Measurements from ENCODE around the gene CTRB1.
A peak's percentile ranks its signal among the peaks of the same experiment; 100 is the strongest.
"Not testable (repeated sequence)": the region's sequence is repeated elsewhere in the genome, so short reads cannot be mapped to it uniquely, and the experiment has no call there.

The CTRB1 gene

DNA sequence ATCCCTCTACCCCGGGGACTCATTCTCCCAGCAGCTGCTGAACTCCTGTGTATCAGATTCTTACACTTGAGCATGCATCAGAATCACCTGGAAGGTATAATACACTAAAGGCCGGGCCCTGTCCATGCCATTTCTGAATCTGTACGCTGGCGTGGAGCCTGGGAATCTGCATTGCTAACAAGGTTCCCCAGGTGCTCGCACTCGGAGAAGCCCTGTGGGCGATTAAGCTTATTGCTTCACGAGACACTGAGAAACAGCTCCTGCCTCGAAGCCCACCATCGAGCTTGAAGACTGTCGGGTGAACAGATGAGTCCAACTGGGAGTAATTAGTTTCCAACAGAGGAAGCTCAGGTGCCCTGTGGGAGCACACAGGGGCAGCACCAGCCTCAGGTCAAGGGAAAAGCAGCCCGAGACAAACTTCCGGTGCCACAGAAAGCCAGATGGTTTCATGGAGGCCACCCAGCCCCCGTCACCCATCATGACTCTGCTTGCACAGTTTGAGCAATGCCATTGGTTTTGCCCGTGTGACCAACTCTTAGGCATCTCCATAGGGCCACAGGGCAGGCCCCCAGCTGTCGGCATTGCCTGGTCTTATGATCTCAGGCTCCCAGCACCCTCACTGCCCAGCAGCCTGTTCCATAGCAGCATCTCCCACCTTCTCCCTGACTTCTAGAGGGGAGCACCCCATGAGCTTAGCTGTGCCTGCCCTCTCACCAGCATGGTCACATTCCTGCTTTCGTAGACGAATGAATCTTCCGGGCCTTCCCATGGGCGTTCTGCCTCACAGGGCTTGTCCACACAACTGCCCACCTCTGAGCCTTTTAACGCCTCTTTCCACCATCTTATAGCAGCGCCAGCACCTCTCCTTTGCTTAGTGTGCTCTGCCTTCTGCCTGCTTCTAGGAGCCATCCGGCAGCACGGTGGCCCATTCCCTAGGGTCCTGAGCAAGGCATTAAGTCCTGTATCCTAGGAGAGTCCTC lies 22.7 kb upstream of the CTRB1 start:
- H3K36me3 Mint-ChIP-seq = no peaks in the 10 kb centered on the region
- no peaks in the 10 kb centered on the region for H3K9me3 Mint-ChIP-seq
- no peak overlapping the region for H3K27ac Mint-ChIP-seq
- H3K27me3 Mint-ChIP-seq = peaks cover 27% of the 10 kb centered on the region
- H3K4me3 Mint-ChIP-seq = no peak overlapping the region
- H3K4me1 Mint-ChIP-seq = peaks cover 7% of the 10 kb centered on the region
- no peak for DNase-seq (ENCODE audit: low spot score in 2 of 2)
- no peak for ATAC-seq (ENCODE audit: low read depth)

DNA sequence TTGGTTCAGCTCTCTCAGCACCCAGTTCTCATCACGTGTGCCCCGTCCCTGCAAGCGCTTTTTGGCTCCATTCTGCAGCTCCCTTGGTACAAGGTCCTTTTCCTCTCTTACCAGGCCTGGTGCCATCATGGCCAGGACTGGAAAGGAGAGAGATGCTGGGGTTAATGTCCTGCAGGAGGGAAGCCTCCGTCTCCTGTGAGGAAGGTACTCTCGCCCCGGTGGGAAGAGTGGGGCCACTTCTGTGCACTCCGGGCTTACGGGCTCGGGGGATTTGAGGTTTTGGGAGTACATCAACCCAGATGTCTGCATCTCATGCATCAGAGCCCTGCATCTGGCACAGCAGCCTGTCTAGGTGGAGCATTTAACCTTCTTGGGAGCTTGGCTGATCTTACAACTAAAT lies 22.0 kb upstream of the CTRB1 start:
- no peak for DNase-seq (ENCODE audit: low spot score in 2 of 2)
- H3K4me1 Mint-ChIP-seq = peaks cover 10% of the 10 kb centered on the region
- no peak for ATAC-seq (ENCODE audit: low read depth)
- peaks cover 25% of the 10 kb centered on the region for H3K27me3 Mint-ChIP-seq
- H3K36me3 Mint-ChIP-seq = no peaks in the 10 kb centered on the region
- H3K4me3 Mint-ChIP-seq = no peak overlapping the region
- no peaks in the 10 kb centered on the region for H3K9me3 Mint-ChIP-seq
- H3K27ac Mint-ChIP-seq = no peak overlapping the region

DNA sequence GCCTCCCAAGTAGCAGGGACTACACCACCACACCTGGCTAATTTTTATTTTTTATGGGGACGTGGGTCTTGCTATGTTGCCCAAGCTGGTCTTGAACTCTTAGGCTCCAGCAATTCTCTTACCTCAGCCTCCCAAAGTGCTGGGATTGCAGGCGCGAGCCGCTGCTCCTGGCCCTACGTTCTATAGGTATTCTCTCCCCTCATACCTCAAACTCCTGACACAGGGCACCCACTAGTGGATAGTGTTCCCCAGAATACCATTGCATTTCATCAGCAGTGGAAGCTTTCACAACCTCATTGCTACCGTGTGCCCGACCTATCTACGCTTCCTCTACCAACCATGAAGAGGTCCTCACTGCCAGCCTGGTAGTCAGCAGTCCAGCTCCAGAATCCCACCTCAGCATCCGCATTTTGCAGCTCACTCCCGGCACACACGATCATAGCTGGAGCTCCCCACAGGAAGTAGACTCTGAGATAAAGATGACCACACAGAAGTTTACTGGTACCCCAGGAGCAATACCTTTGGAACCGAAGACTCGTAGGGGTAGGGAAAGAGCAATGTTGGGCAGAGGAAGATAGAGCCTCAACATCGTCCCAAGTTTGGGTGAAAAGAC lies 21.2 kb upstream of the CTRB1 start:
- Mint-ChIP-seq H3K27me3 (peaks cover 24% of the 10 kb centered on the region), H3K4me1 (peaks cover 10% of the 10 kb centered on the region), H3K36me3 (no peaks in the 10 kb centered on the region), H3K9me3 (no peaks in the 10 kb centered on the region), H3K4me3 (no peak overlapping the region), H3K27ac (no peak overlapping the region)
- DNase-seq (ENCODE audit: low spot score in 2 of 2) (no peak), ATAC-seq (ENCODE audit: low read depth) (no peak)

DNA sequence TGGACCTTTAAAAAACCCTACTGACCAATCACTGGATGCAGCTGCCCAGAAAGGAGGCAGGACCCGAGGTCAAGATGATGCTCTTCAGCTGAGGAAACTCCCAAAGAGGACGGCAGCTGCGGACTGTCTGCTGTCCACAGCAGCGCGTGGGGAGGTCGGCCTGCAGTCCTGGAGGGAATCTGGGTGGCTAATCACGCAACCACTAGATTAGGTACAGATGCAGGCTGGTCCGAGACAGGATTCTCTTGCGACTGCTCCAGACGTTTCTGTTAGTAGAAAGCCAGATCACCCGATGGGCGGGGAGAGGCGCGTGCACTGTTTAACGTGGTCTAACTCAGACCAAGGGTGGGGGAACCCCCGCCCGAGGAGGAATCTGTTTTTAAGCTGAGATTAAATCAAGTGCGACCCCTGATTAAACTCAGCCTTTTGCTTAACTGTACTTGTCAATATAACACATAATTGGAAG lies 20.6 kb upstream of the CTRB1 start:
- Mint-ChIP-seq H3K36me3 (no peaks in the 10 kb centered on the region), H3K4me3 (no peak overlapping the region), H3K27me3 (peaks cover 21% of the 10 kb centered on the region), H3K4me1 (peaks cover 10% of the 10 kb centered on the region), H3K27ac (no peak overlapping the region), H3K9me3 (no peaks in the 10 kb centered on the region)
- no peak for ATAC-seq (ENCODE audit: low read depth)
- DNase-seq (ENCODE audit: low spot score in 2 of 2) = no peak

DNA sequence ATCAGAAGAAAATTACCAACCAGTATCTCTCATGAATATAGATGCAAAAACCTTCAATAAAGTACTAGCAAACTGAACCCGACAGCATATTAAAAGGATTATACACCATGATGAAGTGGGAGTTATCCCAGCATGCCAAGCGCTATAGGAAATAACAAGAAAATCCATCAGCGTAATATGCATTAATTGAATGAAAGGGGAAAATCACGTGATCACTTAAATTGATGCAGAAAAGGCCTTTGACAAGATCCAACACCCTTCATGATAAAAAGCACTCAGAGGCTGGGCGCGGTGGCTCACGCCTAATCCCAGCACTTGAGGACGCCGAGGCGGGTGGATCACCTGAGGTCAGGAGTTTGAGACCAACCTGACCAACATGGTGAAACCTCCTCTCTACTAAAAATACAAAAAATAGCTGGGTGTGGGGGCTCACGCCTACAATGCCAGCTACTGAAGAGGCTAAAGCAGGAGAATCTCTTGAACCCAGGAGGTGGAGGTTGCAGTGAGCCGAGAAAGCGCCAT lies 16.7 kb upstream of the CTRB1 start:
- no peaks in the 10 kb centered on the region for H3K9me3 Mint-ChIP-seq
- H3K4me3 Mint-ChIP-seq = no peak overlapping the region
- H3K4me1 Mint-ChIP-seq = peaks cover 10% of the 10 kb centered on the region
- no peak overlapping the region for H3K27ac Mint-ChIP-seq
- ATAC-seq (ENCODE audit: low read depth) = no peak
- peaks cover 18% of the 10 kb centered on the region for H3K27me3 Mint-ChIP-seq
- no peak for DNase-seq (ENCODE audit: low spot score in 2 of 2)
- H3K36me3 Mint-ChIP-seq = no peaks in the 10 kb centered on the region

DNA sequence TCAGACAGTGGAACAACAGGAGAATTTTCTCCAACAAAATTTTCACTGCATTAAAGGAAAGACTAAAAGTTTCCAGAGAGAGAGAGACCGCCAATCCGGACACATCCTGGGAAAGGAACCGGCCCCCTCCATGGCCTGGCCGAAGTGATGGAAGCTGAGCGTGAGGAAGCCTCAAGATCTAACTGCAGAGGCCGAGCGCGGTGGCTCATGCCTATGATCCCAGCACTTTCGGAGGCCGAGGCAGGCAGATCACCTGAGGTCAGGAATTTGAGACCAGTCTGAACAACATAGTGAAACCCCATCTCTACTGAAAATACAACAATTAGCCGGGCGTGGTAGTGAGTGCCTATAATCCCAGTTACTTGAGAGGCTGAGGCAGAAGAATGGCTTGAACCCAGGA lies 15.7 kb upstream of the CTRB1 start:
- no peak overlapping the region for H3K27ac Mint-ChIP-seq
- no peak for DNase-seq (ENCODE audit: low spot score in 2 of 2)
- no peaks in the 10 kb centered on the region for H3K9me3 Mint-ChIP-seq
- peaks cover 11% of the 10 kb centered on the region for H3K27me3 Mint-ChIP-seq
- ATAC-seq (ENCODE audit: low read depth) = no peak
- H3K36me3 Mint-ChIP-seq = no peaks in the 10 kb centered on the region
- H3K4me1 Mint-ChIP-seq = peaks cover 10% of the 10 kb centered on the region
- H3K4me3 Mint-ChIP-seq = no peak overlapping the region

DNA sequence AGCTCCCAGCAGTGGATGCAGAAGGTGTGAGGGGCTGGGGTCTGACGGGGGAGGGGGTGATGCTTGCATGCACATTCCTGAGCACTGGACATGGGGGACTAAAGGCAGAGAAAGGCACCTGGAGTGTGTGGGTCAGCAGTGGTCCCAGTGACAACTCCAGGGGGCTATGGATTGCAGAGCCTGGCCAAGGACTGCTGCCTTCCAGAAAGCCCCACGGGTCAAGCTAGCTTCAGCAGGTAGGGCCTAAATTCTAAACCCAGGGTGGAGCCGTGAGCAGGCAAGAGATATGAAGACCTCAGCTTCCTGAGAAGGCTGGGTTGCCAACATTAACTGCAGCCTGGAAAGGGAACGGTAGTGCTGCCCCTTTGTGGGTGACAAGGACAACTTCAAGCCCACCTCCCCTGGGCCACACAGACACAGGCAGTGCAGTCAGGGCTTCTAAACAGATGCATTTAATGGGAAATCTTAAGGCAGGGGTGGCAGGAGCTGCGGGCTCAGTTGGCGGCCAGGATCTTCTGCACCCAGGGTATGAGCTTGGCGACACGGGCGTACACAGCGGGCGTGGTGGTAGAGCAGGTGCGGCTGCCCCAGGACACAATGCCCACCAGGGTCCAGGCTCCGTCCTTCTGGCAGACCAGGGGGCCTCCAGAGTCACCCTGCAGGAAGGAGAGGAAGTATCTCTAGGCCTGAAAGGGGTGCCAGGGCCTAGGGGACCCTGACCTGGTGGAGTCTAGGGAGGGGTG lies 14.9 kb upstream of the CTRB1 start:
- H3K27ac Mint-ChIP-seq = no peak overlapping the region
- H3K4me3 Mint-ChIP-seq = no peak overlapping the region
- H3K27me3 Mint-ChIP-seq = peaks cover 12% of the 10 kb centered on the region
- no peaks in the 10 kb centered on the region for H3K36me3 Mint-ChIP-seq
- H3K9me3 Mint-ChIP-seq = no peaks in the 10 kb centered on the region
- H3K4me1 Mint-ChIP-seq = peaks cover 10% of the 10 kb centered on the region
- ATAC-seq (ENCODE audit: low read depth) = no peak
- DNase-seq (ENCODE audit: low spot score in 2 of 2) = no peak

DNA sequence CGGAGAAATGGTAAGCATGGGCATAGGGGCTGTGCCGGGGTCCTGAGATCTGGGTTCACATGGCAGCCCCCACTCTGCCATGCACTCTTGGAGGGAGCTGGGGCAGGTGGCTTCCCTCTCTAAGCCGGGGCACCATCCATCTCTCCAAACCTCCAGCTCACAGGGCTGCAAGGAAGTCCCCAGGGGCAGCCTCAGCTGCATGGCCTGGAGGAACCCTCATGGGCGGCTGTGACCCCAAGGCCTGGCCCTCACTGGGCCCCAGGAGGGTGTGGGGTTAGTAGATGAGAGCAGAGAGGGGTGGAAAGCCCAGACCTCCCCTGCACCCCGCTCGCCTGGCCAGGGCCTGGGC lies 14.4 kb upstream of the CTRB1 start:
- no peak overlapping the region for H3K27ac Mint-ChIP-seq
- peaks cover 12% of the 10 kb centered on the region for H3K27me3 Mint-ChIP-seq
- DNase-seq (ENCODE audit: low spot score in 2 of 2) = no peak
- H3K9me3 Mint-ChIP-seq = no peaks in the 10 kb centered on the region
- no peaks in the 10 kb centered on the region for H3K36me3 Mint-ChIP-seq
- H3K4me1 Mint-ChIP-seq = peaks cover 10% of the 10 kb centered on the region
- no peak overlapping the region for H3K4me3 Mint-ChIP-seq
- ATAC-seq (ENCODE audit: low read depth) = no peak

DNA sequence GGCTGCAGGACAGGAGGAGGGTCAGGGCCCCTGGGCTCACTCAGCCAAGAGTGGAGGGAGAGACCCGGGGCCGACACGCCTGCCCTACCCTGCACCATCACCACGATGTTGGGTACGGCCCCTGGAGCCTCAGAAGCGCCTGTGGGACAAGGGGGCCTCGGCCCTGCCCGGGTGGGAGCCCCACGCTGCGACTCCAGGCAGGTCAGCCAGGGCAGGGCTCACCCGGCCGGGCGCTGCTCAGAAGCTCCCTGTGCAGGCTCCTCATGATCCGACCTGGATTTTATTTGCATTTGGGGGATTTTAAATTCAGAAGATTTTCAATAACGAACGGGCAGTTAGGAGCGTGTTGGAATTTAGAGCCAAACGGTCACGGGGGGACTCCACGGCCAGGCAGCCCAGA lies 13.9 kb upstream of the CTRB1 start:
- H3K27me3 Mint-ChIP-seq = peaks cover 12% of the 10 kb centered on the region
- not testable (repeated sequence) for ATAC-seq (ENCODE audit: low read depth); H3K4me3 Mint-ChIP-seq

DNA sequence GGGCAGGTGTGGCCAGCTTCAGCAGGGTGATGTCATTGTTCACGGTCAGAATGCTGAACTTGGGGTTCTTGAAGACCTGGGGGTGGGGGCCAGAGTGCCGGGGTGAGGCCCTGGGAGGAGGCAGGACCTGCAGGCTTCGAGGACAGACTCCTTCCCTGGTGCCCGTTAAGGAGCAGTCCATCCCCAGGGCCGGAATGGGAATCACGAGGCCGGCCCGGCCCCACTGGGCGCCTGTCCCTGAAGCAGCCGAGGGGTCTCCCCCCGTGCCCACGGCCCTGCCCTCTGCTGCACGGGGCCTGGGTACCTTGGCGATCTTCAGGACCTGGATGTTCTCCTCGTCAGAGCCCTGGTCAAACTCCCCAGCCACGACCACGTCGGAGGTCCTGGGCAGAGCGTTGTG lies 13.3 kb upstream of the CTRB1 start:
- DNase-seq (ENCODE audit: low spot score in 2 of 2); H3K4me1 Mint-ChIP-seq; H3K36me3 Mint-ChIP-seq; H3K27ac Mint-ChIP-seq; ATAC-seq (ENCODE audit: low read depth); H3K4me3 Mint-ChIP-seq; H3K9me3 Mint-ChIP-seq: not testable (repeated sequence)
- H3K27me3 Mint-ChIP-seq = peaks cover 11% of the 10 kb centered on the region

More for the DNA sequence above, 13.9 kb upstream of the CTRB1 start:
- H3K27ac Mint-ChIP-seq; H3K36me3 Mint-ChIP-seq; DNase-seq (ENCODE audit: low spot score in 2 of 2); H3K9me3 Mint-ChIP-seq: not testable (repeated sequence)
- peaks cover 10% of the 10 kb centered on the region for H3K4me1 Mint-ChIP-seq

DNA sequence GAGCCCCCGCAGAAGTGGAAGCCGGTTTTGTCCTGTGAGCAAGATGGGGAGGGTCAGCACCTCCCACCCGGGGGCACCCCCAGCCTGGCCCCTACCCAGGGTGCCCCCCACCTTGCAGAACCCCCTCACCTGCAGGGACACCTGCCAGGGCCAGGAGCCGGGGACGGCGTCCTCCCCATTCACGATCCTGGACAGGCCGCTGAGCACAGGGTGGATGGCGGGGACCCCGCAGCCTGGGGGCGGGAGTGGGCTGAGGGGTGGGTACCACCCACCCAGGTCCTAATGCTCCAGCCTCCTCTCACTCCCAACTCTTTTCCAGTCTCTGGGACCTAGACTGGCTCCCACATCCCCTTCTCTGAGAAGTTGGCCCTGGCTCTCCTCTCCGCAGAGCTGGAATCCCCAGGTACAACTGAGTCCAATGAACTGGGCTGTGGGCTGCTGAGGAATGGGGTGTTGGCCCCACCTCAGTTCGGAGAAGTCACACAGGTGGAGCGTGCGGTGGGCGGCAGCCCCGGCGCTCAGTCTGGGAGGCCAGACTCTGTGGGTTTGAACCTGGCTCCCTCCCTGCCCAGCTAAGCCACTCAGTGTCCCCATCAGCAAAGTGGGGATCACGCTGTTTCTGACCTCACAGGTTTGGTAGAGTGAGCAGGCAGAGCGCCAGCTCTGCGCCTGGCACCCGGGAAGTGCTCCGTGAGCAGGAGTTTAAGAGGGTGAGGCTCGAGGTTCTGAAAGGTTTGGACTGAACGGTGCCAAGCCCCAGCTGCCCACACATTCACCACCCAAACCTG lies 12.6 kb upstream of the CTRB1 start:
- ATAC-seq (ENCODE audit: low read depth); H3K4me1 Mint-ChIP-seq; H3K4me3 Mint-ChIP-seq; H3K36me3 Mint-ChIP-seq; H3K9me3 Mint-ChIP-seq; DNase-seq (ENCODE audit: low spot score in 2 of 2); H3K27ac Mint-ChIP-seq; H3K27me3 Mint-ChIP-seq: not testable (repeated sequence)

DNA sequence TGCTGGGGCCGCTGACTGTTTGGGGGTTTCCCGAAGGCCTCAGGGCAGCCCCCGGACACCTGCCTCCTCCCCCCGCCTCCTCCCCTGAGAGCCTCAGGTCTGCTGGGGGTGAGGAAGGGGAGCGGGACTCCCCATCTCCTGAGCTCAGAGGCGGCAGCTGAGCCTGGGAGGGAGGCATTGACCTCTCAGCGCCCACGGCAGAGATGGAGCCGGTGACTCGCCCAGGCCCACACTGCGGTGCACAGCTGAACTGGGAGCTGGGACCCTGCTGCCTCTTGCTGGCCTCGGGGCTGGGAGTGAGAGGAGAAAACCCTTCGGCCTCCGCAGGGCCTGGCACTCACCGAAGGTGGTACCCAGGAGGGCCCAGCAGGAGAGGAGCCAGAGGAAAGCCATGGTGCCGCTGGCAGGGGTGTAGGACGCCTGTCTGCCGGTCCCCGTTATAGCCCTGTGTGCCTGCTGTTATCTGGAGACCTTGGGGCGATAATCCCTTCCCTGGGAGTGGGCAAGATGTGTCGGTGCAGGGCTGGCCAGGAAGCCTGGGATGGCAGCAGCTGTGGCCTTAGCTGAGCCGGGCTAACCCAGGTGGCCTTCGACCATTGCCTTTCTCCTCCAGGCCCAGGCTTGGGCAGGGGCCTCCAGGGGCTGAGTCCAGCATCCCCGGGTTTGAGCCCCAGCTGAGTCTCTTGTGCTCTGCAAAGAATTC lies 11.9 kb upstream of the CTRB1 start, which contains the start of gene CTRB2:
Gene CTRB2, minus strand, starts transcription at position 413 of the 703 bp plus-strand sequence. Its CDS starts 20 bp downstream, at position 393.
- H3K27me3 Mint-ChIP-seq = peaks cover 7% of the 10 kb centered on the region
- H3K4me3 Mint-ChIP-seq = no peak within 1 kb of the TSS
- no peaks in the 10 kb centered on the region for H3K9me3 Mint-ChIP-seq
- ATAC-seq (ENCODE audit: low read depth) (peak; percentile 42), DNase-seq (ENCODE audit: low spot score in 2 of 2) (no peak)
- no peaks in the 10 kb centered on the region for H3K4me1 Mint-ChIP-seq
- H3K36me3 Mint-ChIP-seq = no peaks in the 10 kb centered on the region
- H3K27ac Mint-ChIP-seq = no peak within 1 kb of the TSS

DNA sequence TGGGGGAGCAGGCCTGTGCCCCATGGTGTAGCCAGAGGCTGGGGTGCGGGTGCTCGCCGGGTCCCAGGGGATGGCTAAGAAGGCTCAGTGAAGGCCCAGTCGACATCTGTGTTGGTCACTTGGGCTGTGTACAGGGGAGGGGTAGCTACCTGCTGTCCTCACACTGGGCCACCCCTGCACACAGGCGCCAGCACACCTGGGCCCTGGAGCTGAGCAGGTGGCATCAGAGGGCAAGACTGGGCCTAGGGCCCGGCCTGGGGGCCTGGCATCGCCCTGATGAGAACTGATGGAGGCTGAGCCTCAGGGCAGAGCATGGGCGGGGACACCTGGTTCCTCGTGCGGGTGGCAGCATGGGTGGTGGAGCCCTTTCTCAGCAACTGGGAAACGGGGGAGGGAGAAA lies 11.0 kb upstream of the CTRB1 start:
- Mint-ChIP-seq H3K4me1 (no peaks in the 10 kb centered on the region), H3K27me3 (peaks cover 7% of the 10 kb centered on the region)
- ATAC-seq (ENCODE audit: low read depth) = no peak

More for the DNA sequence above, 11.0 kb upstream of the CTRB1 start:
- no peak overlapping the region for H3K4me3 Mint-ChIP-seq
- no peaks in the 10 kb centered on the region for H3K9me3 Mint-ChIP-seq
- DNase-seq (ENCODE audit: low spot score in 2 of 2) = no peak
- no peaks in the 10 kb centered on the region for H3K36me3 Mint-ChIP-seq
- H3K27ac Mint-ChIP-seq = no peak overlapping the region

Data from memory B cell (primary cell).